Erythroblast (primary cell): ENCODE data around the gene WHRN.

Experiments used
- GATA1 ChIP-seq: IDR thresholded peaks from 2 replicates; pipeline ENCODE4 v1.6.1; 2011; ENCODE audit warnings: low read depth, mild to moderate bottlenecking, control low read depth, low read length, moderate library complexity
- POLR2A ChIP-seq: IDR thresholded peaks from 2 replicates; pipeline ENCODE4 v1.6.1; 2011; ENCODE audit warnings: mild to moderate bottlenecking, low read length

GRCh38 chr9:114467226-114467750 is 38.0 kb downstream of the WHRN start:
- no peak for TF ChIP-seq POLR2A
- no peak for TF ChIP-seq GATA1
